Fibroblast of villous mesenchyme (primary cell): ENCODE data around the gene RALGPS1. TPM values are rescaled to one million over a fixed set of nuclear protein-coding genes. Genes with fewer than 3 reads are reported as not detected.

Source experiments
- DNase-seq: peaks from one replicate; pipeline ENCODE4 v3.0.0-alpha.2; 2010; ENCODE audit warnings: low read depth
- H3K4me3 ChIP-seq: 2 replicates; pipeline ENCODE4 v1.5.1; 2011; ENCODE audit warnings: low read depth, mild to moderate bottlenecking, low read length
- total RNA-seq: library from RNA; depleted of rRNA; stranded (reverse); fragments of >200 nt; gene quantifications from 2 replicates; pipeline ENCODE4 v1.2.3, GENCODE V29; 2012
- TF ChIP-seq, protein P1 (sequence below): IDR thresholded peaks from 2 replicates; pipeline ENCODE4 v1.5.1; 2012; ENCODE audit warnings: low read depth, mild to moderate bottlenecking, low read length; ENCODE audit not compliant: insufficient read depth

The RALGPS1 gene
- total RNA-seq, 1 donor: 2.6 TPM

- no peak overlapping the region for H3K4me3 ChIP-seq
- peak; percentile 37 for DNase-seq
- TF ChIP-seq, protein P1, sequence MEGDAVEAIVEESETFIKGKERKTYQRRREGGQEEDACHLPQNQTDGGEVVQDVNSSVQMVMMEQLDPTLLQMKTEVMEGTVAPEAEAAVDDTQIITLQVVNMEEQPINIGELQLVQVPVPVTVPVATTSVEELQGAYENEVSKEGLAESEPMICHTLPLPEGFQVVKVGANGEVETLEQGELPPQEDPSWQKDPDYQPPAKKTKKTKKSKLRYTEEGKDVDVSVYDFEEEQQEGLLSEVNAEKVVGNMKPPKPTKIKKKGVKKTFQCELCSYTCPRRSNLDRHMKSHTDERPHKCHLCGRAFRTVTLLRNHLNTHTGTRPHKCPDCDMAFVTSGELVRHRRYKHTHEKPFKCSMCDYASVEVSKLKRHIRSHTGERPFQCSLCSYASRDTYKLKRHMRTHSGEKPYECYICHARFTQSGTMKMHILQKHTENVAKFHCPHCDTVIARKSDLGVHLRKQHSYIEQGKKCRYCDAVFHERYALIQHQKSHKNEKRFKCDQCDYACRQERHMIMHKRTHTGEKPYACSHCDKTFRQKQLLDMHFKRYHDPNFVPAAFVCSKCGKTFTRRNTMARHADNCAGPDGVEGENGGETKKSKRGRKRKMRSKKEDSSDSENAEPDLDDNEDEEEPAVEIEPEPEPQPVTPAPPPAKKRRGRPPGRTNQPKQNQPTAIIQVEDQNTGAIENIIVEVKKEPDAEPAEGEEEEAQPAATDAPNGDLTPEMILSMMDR: no peak
Observed at GRCh38 chr9:127178686-127179632, 264.4 kb downstream of the RALGPS1 start.

DNA sequence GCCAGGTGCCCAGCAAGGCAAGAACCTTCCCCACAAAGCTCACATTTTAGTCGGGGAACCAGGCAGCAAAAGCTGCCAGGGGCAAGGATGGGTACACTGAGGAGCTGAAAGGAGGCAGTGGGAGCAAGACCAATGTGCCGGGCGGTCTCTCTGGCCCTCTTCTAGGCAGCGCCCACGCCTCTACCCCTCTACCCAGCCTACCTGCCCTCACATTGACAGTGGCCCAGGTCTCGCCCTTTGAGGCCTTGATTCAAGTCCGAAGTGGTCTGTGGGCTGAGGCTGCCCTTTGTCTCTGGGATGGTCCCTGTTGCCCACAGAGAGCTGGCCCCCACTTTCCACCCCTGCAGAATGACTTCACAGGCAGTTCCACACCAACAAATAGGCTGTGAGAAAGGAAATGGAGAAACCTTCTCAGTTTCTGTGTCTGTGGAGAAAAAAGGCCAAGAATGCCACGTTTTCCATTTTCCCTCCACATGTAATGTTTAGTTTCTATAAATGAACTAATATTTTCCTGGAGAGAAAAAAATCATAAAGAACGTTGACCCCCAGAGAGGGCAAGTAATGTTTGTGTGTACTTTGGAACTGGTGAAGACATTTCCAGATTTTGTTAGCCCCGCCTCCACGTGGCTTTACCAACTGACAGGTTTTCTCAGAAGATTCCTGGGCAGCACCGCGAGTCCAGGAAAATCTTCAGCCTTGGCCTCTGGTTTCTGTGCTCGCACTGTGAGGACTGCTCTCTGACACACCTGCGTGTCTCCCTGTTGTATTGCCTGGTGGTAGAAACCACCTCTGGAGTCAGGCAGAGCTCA is 265.3 kb downstream of the RALGPS1 start:
- TF ChIP-seq, protein P1: no peak
- H3K4me3 ChIP-seq: no peak overlapping the region
- DNase-seq: no peak

- TF ChIP-seq, protein P1: no peak
- DNase-seq: no peak
- no peak overlapping the region for H3K4me3 ChIP-seq
Observed at GRCh38 chr9:127180457-127181314, 266.1 kb downstream of the RALGPS1 start.

- DNase-seq: no peak
- TF ChIP-seq, protein P1: no peak
- no peak overlapping the region for H3K4me3 ChIP-seq
Observed at GRCh38 chr9:127181315-127181580, 266.7 kb downstream of the RALGPS1 start.

DNA sequence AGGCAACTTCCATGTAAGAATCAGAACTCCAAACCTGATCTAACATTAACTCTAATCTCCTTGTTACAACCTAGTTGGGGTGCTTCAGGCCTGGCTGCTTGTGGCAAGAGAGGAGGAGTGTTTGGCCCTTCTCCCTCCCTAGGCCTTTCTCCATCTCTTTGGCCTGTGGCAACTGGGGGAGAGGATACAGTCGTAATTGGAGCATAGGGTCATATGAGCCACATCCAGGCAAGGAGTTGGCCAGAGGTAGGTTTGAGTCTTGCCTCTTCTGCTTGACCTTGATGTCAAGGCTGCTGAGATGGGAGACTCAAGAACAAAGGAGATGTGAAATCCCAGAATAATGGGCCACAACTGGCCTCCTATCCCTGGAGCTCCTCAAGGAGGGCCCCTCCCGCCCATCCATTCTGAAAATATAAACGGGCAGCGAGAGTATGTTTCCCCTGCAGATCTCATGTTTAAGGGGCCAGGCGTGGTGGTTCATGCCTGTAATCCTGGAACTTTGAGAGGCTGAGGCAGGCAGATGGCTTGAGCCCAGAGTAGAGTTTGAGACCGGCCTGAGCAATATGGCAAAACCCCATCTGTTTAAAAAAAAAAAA is 267.1 kb downstream of the RALGPS1 start:
- TF ChIP-seq, protein P1: no peak
- no peak for DNase-seq

More for the DNA sequence above, 267.1 kb downstream of the RALGPS1 start:
- H3K4me3 ChIP-seq: no peak overlapping the region
